ENCODE results near the gene TDRD9.

DNA sequence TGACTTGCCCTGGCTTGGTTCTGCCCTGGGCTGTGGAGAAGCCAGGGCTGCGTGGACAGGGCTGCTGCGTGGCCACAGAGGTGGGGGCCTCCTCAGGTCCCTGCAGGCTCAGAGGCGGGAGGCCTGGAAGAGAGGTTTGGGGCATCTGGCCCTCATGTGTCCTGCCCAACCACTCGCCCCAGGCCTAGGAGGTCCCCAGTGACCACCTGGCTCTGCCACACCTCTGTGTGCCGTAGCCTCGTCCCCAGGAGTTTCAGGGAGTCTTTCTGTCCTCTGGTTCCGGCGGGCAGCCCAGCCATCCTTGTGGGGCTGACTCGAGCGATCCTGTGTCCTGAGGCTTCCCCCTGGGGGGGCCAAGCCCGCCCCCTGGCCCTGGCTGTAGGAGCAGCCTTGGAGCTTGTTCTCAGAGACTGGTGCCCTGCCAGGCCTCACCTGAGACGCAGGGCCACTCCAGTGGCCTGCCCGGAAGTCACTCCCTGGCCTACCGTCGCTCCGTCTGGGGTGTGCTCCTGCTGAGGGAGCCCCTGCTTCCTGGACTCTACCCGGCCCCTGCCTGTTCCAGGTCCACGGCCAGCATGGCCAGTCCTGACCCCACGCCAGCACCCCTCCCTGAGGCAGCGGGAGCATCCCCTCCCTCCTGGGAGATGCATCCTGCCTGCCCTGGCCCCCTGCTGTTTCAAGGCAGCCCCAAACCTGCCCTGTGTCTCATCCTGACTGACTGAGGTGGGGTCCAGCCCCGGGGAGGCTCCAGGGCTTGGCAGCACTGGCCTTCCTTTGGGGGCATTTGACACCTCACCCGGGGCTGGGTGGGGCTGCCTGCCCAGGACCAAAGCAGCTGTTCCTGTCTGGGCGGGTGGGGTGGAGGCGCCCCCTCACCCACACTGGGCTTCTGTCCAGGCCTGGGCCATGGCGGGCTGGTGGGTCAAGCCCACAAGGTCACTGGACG lies 171.1 kb downstream of the TDRD9 start:
- TF ChIP-seq, protein P1, sequence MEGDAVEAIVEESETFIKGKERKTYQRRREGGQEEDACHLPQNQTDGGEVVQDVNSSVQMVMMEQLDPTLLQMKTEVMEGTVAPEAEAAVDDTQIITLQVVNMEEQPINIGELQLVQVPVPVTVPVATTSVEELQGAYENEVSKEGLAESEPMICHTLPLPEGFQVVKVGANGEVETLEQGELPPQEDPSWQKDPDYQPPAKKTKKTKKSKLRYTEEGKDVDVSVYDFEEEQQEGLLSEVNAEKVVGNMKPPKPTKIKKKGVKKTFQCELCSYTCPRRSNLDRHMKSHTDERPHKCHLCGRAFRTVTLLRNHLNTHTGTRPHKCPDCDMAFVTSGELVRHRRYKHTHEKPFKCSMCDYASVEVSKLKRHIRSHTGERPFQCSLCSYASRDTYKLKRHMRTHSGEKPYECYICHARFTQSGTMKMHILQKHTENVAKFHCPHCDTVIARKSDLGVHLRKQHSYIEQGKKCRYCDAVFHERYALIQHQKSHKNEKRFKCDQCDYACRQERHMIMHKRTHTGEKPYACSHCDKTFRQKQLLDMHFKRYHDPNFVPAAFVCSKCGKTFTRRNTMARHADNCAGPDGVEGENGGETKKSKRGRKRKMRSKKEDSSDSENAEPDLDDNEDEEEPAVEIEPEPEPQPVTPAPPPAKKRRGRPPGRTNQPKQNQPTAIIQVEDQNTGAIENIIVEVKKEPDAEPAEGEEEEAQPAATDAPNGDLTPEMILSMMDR (conservative IDR thresholded peaks at IDR 0.05; ENCODE audit: low read depth in 2 of 2) = no peak
- no peak for TF ChIP-seq EZH2 (IDR thresholded peaks at IDR 0.05; ENCODE audit: low read depth, unreplicated experiment)

Measured in GM23338 (cell line).